ENCODE measurements around the gene EXOSC5.

DNA sequence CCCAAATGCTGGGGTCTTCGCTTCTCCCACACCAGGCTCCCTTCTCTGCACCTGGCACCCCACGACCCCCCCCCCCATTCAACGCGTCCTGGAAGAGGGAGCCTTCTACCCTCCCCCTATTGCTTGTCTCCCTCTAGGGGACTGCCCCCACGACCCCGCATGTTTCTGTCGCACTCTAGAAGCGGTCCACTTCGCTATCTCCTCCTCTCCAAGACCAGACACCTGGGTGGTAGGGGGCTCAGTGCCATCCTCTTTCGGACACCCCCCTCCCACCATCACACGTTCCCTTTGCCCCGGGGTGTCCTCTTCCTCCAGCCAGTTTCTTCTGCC, 44.9 kb downstream of the EXOSC5 start:
- TF ChIP-seq EZH2 (IDR thresholded peaks at IDR 0.05; ENCODE audit: borderline replicate concordance, low read length), result no peak
- TF ChIP-seq, protein P1, sequence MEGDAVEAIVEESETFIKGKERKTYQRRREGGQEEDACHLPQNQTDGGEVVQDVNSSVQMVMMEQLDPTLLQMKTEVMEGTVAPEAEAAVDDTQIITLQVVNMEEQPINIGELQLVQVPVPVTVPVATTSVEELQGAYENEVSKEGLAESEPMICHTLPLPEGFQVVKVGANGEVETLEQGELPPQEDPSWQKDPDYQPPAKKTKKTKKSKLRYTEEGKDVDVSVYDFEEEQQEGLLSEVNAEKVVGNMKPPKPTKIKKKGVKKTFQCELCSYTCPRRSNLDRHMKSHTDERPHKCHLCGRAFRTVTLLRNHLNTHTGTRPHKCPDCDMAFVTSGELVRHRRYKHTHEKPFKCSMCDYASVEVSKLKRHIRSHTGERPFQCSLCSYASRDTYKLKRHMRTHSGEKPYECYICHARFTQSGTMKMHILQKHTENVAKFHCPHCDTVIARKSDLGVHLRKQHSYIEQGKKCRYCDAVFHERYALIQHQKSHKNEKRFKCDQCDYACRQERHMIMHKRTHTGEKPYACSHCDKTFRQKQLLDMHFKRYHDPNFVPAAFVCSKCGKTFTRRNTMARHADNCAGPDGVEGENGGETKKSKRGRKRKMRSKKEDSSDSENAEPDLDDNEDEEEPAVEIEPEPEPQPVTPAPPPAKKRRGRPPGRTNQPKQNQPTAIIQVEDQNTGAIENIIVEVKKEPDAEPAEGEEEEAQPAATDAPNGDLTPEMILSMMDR (IDR thresholded peaks at IDR 0.05; ENCODE audit: low read length), result no peak
